ENCODE measurements around the gene ALDH1A2. TPM values are rescaled to one million over a fixed set of nuclear protein-coding genes. Genes with fewer than 3 reads are reported as not detected.

The ALDH1A2 gene
- total and polyA plus RNA-seq, 11 donors: 1.9 to 63.3 (median 6.8) TPM

- H3K4me3 ChIP-seq: no peak overlapping the region
Measured at GRCh38 chr15:57957113-57957512, 108.4 kb downstream of the ALDH1A2 start.

GRCh38 chr15:57953874-57954273 is 111.6 kb downstream of the ALDH1A2 start:
- peak; percentile 30 to 75 (median 58) for ATAC-seq
- H3K36me3 ChIP-seq: no peaks in the 10 kb centered on the region
- H3K9me3 ChIP-seq: no peaks in the 10 kb centered on the region
- no peaks in the 10 kb centered on the region for H3K27me3 ChIP-seq
- no peak for TF ChIP-seq CTCF (IDR thresholded peaks at IDR 0.05)
- TF ChIP-seq POLR2A (IDR thresholded peaks at IDR 0.05): no peak
- no peak overlapping the region for H3K27ac ChIP-seq
- peaks cover 0 to 8% (median 0%) of the 10 kb centered on the region in 12 donors for H3K4me1 ChIP-seq
- intact Hi-C loops (cut with DNase I): no loop called here
- H3K4me3 ChIP-seq: no peak overlapping the region
- DNase-seq: no peak
- 58 to 67% (median 61%) methylated on average over 2 of the region's 2 CpGs for WGBS, 4 donors

More at GRCh38 chr15:57957113-57957512, 108.4 kb downstream of the ALDH1A2 start:
- Histone ChIP-seq H3K27me3 (no peaks in the 10 kb centered on the region), H3K4me1 (peaks cover 0 to 8% (median 3%) of the 10 kb centered on the region in 12 donors), H3K27ac (no peak overlapping the region), H3K36me3 (peaks cover 0 to 19% (median 0%) of the 10 kb centered on the region in 9 donors), H3K9me3 (no peaks in the 10 kb centered on the region)
- intact Hi-C loops (cut with DNase I): no loop called here
- TF ChIP-seq POLR2A (IDR thresholded peaks at IDR 0.05): no peak
- no peak for TF ChIP-seq CTCF (IDR thresholded peaks at IDR 0.05)
- DNase-seq (no peak), ATAC-seq (no peak)
- WGBS, 4 donors: 93 to 96% (median 94%) methylated on average over 5 of the region's 5 CpGs

GRCh38 chr15:57951328-57951932 is 114.1 kb downstream of the ALDH1A2 start:
- TF ChIP-seq CTCF (IDR thresholded peaks at IDR 0.05): no peak
- TF ChIP-seq POLR2A (IDR thresholded peaks at IDR 0.05): no peak
- Histone ChIP-seq H3K27ac (no peak overlapping the region), H3K9me3 (no peaks in the 10 kb centered on the region), H3K36me3 (no peaks in the 10 kb centered on the region), H3K4me1 (peaks cover 0 to 17% (median 0%) of the 10 kb centered on the region in 12 donors), H3K27me3 (no peaks in the 10 kb centered on the region), H3K4me3 (no peak overlapping the region)
- 90 to 96% (median 92%) methylated on average over 7 of the region's 7 CpGs for WGBS, 4 donors
- DNase-seq (no peak), ATAC-seq (no peak)
- intact Hi-C loops (cut with DNase I): no loop called here

GRCh38 chr15:57950381-57950946 is 115.0 kb downstream of the ALDH1A2 start:
- WGBS, 4 donors: 78 to 89% (median 83%) methylated on average over 8 of the region's 8 CpGs
- intact Hi-C loops (cut with DNase I): no loop called here

More at GRCh38 chr15:57950381-57950946, 115.0 kb downstream of the ALDH1A2 start:
- Histone ChIP-seq H3K36me3 (no peaks in the 10 kb centered on the region), H3K4me3 (no peak overlapping the region), H3K27me3 (no peaks in the 10 kb centered on the region), H3K4me1 (peaks cover 0 to 17% (median 0%) of the 10 kb centered on the region in 12 donors), H3K27ac (no peak overlapping the region), H3K9me3 (no peaks in the 10 kb centered on the region)
- DNase-seq (no peak), ATAC-seq (no peak)
- TF ChIP-seq CTCF (IDR thresholded peaks at IDR 0.05): no peak
